Measurements from ENCODE around the gene SOX18.

The SOX18 gene

GRCh38 chr20:64080013-64080812 is 30.8 kb upstream of the SOX18 start, which contains the start of gene OPRL1:
OPRL1 (plus strand) TSS chr20:64080082; CDS start chr20:64092721, 12,639 bp downstream.
- no peak for DNase-seq (ENCODE audit: low read depth)

DNA sequence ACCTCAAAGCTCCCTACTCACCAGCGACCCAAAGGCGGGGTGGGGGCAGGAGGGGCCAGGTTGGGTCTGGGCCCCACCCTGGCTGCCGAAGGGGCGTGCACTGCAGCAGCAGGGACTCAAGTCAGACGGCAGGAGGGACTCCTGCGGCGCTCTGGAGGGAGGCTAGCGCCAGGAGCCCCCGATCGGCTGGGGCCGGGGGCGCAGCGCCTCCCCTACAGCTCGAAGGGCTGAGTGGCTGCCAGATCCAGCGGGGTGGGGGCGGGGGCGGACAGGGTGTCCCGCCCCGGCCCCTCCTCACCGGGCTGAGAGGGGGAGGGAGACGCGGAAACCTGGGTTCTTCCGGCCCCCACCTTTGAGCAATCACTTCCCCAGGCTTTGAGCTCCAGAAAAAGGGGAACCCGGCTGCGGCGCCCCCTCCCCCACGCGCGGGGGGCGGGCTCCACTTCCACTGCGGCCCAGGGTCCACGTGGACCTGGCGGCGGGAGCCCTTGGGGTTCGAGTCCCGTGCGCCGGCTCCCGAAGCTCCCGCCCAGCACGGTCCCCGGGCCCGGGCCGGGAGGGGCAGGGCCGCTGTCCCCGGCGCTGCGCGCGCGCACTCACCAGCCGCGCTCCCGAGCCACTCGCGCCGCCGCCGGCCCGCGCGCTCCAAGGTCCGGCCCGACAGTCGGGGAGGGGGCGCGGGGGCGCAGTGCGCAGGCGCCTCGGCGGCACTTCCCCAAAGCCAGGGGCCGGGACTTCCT is 30.0 kb upstream of the SOX18 start, which contains the start of gene RGS19:
TSS of gene RGS19 (minus strand) at position 246 of the 740 bp plus-strand sequence. CDS start 2,632 bp downstream, outside the sequence.
- no peak for DNase-seq (ENCODE audit: low read depth)

DNA sequence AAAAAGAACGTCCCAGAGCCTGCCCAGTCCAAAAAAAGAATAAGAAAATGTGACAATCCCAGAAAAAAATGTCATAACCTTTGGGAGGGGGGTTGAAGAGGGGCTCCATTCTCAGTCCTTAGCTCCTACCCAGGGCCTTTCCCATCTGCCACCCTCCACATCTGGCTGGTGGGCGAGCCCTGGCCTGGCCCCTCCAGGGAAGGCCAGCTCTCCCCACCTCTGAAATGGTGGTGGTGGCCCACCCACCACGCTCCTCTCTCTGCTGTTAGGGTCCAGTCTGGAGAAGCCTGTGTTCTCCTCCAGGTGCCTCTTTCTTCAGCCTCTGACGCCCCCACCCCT is 29.5 kb upstream of the SOX18 start:
- DNase-seq (ENCODE audit: low read depth), result no peak

GRCh38 chr20:64077876-64078551 is 28.6 kb upstream of the SOX18 start:
- DNase-seq (ENCODE audit: low read depth), result no peak

DNA sequence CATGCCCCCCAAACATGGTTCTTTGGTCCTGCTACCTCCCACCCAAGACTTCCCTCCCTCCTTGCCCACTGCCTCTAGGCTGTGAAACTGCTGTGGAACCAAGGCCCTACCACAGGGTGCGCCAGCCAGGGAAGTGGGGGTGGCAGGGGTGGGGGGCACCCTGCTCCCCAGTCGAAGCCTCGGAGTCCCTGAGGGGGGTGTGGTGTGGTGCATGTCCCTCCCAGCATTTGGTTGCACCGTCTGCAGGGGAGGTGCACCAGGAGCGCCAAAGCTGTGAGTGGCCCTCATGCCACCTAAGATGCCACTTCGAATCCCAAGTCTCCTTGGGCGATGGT is 28.1 kb upstream of the SOX18 start:
- no peak for DNase-seq (ENCODE audit: low read depth)

DNA sequence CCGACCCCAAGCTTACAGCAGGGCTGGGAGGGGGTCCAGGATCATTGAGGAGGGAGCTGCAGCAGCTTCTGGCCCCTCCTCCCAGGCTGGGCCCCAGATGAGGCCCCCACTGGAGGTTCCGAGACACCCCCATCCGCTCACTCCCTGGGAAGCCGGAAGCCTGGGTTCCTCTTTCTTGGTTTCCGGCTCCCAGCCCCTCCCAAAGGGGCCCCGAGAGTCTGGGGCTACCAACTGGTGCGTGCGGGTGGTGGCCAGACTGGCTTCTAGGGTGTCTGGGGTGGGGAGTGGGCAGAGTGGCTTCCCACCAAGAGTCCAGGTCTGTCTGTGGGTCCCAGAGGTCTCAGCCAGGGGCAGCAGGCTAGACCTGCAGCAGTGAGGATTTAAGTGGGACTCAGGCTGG is 27.7 kb upstream of the SOX18 start:
- no peak for DNase-seq (ENCODE audit: low read depth)

DNA sequence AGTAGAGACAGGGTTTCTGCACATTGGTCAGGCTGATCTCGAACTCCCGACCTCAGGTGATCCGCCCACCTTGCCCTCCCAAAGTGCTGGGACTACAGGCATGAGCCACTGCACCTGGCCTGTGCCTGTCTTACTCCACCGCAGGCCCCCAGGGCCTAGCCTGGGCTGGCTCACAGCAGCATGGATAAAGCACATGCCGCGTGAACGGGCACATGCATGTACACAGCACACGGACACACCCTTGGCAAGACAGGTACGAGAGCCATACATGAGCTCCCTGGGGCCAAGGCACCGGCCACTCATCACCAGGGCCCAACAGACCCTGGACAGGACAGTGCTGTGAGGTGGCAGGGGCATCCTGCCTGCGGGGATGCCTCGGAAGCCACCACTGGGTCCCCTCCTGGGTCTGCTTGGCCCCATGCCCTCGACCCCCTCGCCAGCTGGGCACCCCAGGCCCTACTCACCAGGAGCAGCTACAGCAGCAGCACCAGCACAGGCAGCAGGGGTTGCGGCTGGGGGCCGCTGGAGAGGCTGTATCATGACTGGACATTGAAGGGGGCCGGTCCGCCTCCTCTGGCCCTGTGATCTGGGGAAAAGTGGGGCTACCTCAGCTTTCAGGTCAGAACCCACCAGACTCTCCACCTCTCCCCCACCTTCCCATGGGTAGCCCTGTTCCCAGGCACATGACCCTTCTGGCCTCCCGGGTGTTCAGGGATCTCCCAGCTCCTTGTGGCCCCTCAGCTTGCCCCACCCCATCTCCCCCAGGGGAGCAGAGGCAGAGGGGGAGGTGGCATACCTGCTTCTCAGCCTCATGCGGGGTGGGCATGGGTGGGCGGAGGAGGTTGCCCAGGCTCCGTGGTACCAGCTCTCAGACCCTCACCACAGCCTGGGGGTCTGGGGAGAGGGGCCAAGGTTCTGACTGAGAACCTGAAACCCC is 26.9 kb upstream of the SOX18 start:
- DNase-seq (ENCODE audit: low read depth), result no peak

DNA sequence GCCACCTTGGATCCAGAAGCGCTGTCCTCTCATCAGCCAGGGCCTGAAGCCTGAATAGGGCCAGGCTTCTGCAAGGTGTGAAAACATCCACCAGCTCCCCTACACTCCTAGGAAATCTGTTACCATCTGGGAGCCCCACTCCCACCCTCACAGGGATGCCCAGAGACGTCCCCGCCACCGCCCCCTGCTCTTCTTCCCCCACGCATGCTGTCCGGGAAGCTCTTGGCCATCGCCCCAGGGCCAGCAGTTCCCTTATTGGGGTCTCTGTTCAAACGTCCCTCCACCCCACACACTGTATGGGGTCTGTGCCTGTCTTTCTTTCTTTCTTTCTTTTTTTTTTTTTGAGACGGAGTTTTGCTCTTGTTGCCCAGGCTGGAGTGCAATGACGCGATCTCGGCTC is 26.1 kb upstream of the SOX18 start:
- DNase-seq (ENCODE audit: low read depth), result no peak

- DNase-seq (ENCODE audit: low read depth), result no peak
These were observed 25.5 kb upstream of the SOX18 start for GRCh38 chr20:64074963-64075362.

GRCh38 chr20:64074184-64074789 is 24.8 kb upstream of the SOX18 start:
- DNase-seq (ENCODE audit: low read depth), result no peak

DNA sequence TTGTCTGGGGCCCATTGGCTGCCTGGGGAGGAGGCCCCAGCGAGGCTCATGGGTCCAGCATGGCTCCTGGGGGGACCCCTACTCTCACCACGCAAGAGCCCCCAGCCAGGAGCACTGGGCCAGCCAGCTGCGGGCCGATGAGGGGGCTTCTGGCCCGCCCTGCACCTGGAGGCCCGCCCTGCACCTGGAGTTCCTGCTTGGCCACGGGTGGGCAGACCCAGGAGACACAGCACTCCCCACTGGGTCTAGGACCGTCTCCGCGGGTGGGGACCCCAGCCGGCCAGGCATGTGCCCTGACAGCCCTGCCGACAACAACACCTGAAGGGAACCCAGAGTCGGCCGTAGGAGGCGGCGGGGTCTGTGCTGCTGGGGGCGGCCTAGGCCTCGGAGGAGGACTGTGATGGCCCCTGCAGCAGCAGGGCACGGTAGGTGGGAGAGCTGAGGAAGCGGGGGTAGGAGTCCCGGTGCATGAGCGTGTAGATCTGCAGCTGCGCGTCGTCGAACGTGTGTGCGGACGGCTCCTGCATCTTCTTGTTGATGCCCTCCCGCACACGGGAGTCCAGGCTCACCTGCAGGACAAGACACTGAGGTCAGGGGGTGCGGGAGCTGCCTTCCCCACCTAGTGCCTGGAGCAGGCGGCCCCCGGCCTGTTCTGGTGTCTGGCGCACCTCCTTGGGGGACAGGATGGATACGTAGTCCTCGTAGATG is 24.2 kb upstream of the SOX18 start:
- DNase-seq (ENCODE audit: low read depth), result no peak

GRCh38 chr20:64072498-64073063 is 23.1 kb upstream of the SOX18 start:
- no peak for DNase-seq (ENCODE audit: low read depth)

GRCh38 chr20:64071341-64072332 is 22.2 kb upstream of the SOX18 start:
- no peak for DNase-seq (ENCODE audit: low read depth)

GRCh38 chr20:64070244-64070993 is 21.0 kb upstream of the SOX18 start:
- DNase-seq (ENCODE audit: low read depth), result no peak

- DNase-seq (ENCODE audit: low read depth), result no peak
These were observed 20.3 kb upstream of the SOX18 start for GRCh38 chr20:64069614-64070243.

DNA sequence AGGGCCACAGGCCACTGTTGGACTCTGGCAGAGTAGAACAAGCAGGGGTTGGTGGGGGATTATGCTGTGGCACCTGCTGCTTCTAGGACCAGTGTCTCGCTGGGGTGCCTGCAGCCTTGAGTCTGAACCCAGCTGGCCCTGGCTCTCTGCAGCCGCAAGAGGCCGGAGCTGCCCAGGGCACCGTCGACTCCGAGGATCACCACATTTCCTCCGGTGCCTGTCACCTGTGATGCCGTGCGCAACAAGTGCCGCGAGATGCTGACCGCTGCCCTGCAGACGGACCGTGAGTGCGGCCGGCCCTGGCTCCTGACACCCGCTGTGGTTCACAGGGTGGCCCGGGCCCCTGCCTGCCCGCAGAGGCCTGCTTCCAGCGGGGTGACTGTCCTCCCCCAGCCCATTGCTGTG is 19.8 kb upstream of the SOX18 start:
- no peak for DNase-seq (ENCODE audit: low read depth)

DNA sequence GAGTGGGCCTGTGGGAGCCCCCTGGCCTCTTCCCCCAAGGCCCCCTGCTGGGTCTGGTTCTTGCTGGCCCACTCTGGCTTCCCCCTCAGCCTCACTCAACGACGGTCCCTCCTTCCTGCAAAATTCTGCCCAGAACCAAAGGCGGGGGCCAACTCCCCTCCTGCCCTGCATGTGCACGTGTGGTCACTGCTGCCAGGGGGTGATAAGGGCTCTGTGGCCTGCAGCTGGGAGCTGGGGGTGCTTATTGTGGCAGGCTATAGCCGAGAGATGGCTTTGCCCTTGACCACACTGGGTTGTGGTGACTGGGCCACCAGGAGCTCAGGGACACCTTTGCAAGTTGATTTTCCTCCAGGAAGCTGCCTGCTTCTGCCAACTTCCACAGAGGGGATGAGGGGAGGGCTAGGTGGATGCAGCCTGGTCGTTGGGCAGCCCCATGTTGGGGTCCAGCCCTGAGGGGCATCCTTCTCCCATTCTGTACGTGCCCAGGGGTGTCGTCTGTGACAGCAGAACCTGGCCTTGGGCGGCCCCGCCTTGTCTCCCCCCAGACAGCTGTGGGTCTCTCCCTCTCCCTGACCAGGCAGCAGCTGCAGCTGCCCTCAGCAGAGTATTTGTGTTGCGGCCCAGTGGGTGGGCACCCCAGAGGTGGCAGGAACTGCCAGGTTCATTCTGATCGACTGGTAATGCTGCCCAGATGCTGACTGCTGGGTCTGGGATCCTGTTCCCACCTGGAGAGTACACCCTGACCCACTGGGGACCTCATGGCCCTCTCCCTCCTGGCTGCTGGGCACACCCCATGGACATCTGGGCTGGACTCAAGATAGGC is 19.2 kb upstream of the SOX18 start:
- no peak for DNase-seq (ENCODE audit: low read depth)

Measured in HS-27A (cell line).